Neuronal stem cell (in vitro differentiated cells): ENCODE measurements around the gene PDE6H.

ENCODE experiments used
- DNase-seq: peaks from one replicate; pipeline ENCODE4 v3.0.0-alpha.2; 2013; ENCODE audit warnings: low spot score
- H2AFZ ChIP-seq: one replicate; pipeline ENCODE4 v1.6.1; 2013; ENCODE audit warnings: mild to moderate bottlenecking, low read length, inconsistent platforms
- H2AK5ac ChIP-seq: 2 replicates; pipeline ENCODE4 v1.6.1; 2013; ENCODE audit warnings: low read depth, mild to moderate bottlenecking, inconsistent platforms, low read length, moderate library complexity, mixed read lengths
- H2BK120ac ChIP-seq: 2 replicates; pipeline ENCODE4 v1.6.1; 2013; ENCODE audit warnings: low read depth, mild to moderate bottlenecking, inconsistent platforms, low read length, moderate library complexity, mixed read lengths
- H2BK12ac ChIP-seq: one replicate; pipeline ENCODE4 v1.6.1; 2013; ENCODE audit warnings: low read length, inconsistent platforms
- H2BK15ac ChIP-seq: 2 replicates; pipeline ENCODE4 v1.6.1; 2013; ENCODE audit warnings: mild to moderate bottlenecking, low read length, inconsistent platforms, mixed read lengths
- H2BK5ac ChIP-seq: one replicate; pipeline ENCODE4 v1.6.1; 2013; ENCODE audit warnings: inconsistent platforms, mild to moderate bottlenecking, low read length, moderate library complexity
- H3K14ac ChIP-seq: one replicate; pipeline ENCODE4 v1.6.1; 2013; ENCODE audit warnings: low read length, inconsistent platforms
- H3K18ac ChIP-seq: 2 replicates; pipeline ENCODE4 v1.6.1; 2013; ENCODE audit warnings: low read length, inconsistent platforms
- H3K23ac ChIP-seq: 2 replicates; pipeline ENCODE4 v1.6.1; 2013; ENCODE audit warnings: low read depth, mild to moderate bottlenecking, mixed read lengths, low read length, inconsistent platforms; ENCODE audit not compliant: poor library complexity
- H3K27ac ChIP-seq: replicated peaks from 3 replicates; pipeline ENCODE4 v1.5.1; 2013; ENCODE audit warnings: low read length, inconsistent platforms
- H3K27me3 ChIP-seq, 3 experiments: 2 replicates each; pipeline ENCODE4 v1.6.1; 2013; ENCODE audit warnings: low read length in 3 of 3, mild to moderate bottlenecking in 2 of 3, inconsistent platforms in 1 of 3, low read depth in 1 of 3, mixed read lengths in 1 of 3, moderate library complexity in 1 of 3; ENCODE audit not compliant: control insufficient read depth in 3 of 3, insufficient read depth in 3 of 3
- H3K36me3 ChIP-seq, 2 donors: replicated peaks in 1 of 2; 2 replicates each; pipeline ENCODE4 v1.6.1; 2013; ENCODE audit warnings: low read length in 2 of 2; ENCODE audit not compliant: control insufficient read depth in 2 of 2, insufficient read depth in 2 of 2
- H3K4ac ChIP-seq: 2 replicates; pipeline ENCODE4 v1.6.1; 2013; ENCODE audit warnings: inconsistent platforms, mild to moderate bottlenecking, low read length, moderate library complexity
- H3K4me1 ChIP-seq, 2 donors: 1 replicate in 1 of 2; 2 replicates in 1 of 2; pipeline ENCODE4 v1.6.1; 2013; ENCODE audit warnings: low read length in 2 of 2, low read depth in 1 of 2; ENCODE audit not compliant: control insufficient read depth in 2 of 2, insufficient read depth in 1 of 2
- H3K4me2 ChIP-seq: one replicate; pipeline ENCODE4 v1.6.1; 2013; ENCODE audit warnings: mild to moderate bottlenecking, low read length, inconsistent platforms; ENCODE audit not compliant: insufficient read depth, poor library complexity, severe bottlenecking
- H3K4me3 ChIP-seq, 2 donors: 2 replicates each; pipeline ENCODE4 v1.5.1; 2013; ENCODE audit warnings: low read length in 2 of 2, mild to moderate bottlenecking in 2 of 2, inconsistent platforms in 1 of 2, moderate library complexity in 1 of 2
- H3K79me1 ChIP-seq: one replicate; pipeline ENCODE4 v1.6.1; 2013; ENCODE audit warnings: low read depth, mild to moderate bottlenecking, inconsistent platforms, low read length, moderate library complexity
- H3K9ac ChIP-seq: one replicate; pipeline ENCODE4 v1.6.1; 2013; ENCODE audit warnings: mild to moderate bottlenecking, low read depth, low read length, inconsistent platforms; ENCODE audit not compliant: poor library complexity
- H3K9me3 ChIP-seq, 2 donors: replicated peaks in 1 of 2; 2 replicates each; pipeline versions ENCODE3 to v1.6.1; 2013; ENCODE audit warnings: low read length in 2 of 2, mild to moderate bottlenecking in 2 of 2, inconsistent platforms in 1 of 2, low read depth in 1 of 2, mixed read lengths in 1 of 2, moderate library complexity in 1 of 2; ENCODE audit not compliant: control insufficient read depth in 2 of 2, insufficient read depth in 1 of 2
- H4K8ac ChIP-seq: one replicate; pipeline ENCODE4 v1.6.1; 2013; ENCODE audit warnings: low read depth, mild to moderate bottlenecking, inconsistent platforms, low read length, moderate library complexity
- H4K91ac ChIP-seq: one replicate; pipeline ENCODE4 v1.6.1; 2013; ENCODE audit warnings: low read length, low read depth, mild to moderate bottlenecking, inconsistent platforms; ENCODE audit not compliant: poor library complexity
- WGBS, 2 donors: extraction: QIAGEN DNeasy Blood & Tissue Kit; methylation state at CpG; one replicate each; pipeline ENCODE4 v1.1.7; 2013; ENCODE audit warnings: missing lambda C conversion rate in 2 of 2, mixed read lengths in 1 of 2; ENCODE audit not compliant: insufficient read length in 2 of 2, insufficient replicate concordance in 1 of 2; ENCODE audit errors: extremely low coverage in 2 of 2; 5-methylcytosine and 5-hydroxymethylcytosine counted together

PDE6H gene

DNA sequence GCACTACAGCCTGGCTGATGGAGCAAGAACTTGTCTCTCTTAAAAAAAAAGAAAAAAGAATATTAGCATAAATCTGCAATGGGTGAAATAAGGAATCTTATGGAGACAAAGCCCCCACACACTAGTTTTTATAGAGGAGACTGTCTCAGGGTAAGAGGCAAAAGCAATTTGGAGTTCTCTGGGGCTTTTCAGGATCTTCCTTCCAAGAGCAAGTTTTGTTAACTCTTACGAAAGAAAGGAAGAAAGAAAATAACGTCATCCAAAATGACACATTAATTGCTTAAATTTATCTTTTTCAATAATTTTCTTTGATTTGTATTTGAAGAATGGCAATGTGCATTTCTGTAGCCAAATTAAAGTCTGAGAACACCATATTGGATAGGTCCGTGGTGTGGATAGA lies 3.8 kb downstream of the PDE6H start:
- no peak overlapping the region for H3K14ac ChIP-seq
- no peak overlapping the region for H4K8ac ChIP-seq
- H3K9ac ChIP-seq: no peak overlapping the region
- no peaks in the 10 kb centered on the region for H3K9me3 ChIP-seq
- no peak overlapping the region for H2BK120ac ChIP-seq
- H2BK15ac ChIP-seq: no peak overlapping the region
- no peak overlapping the region for H4K91ac ChIP-seq
- no peak for DNase-seq
- H3K18ac ChIP-seq: no peak overlapping the region
- H3K4me2 ChIP-seq: no peak overlapping the region
- H3K36me3 ChIP-seq: no peaks in the 10 kb centered on the region
- no peaks in the 10 kb centered on the region for H3K79me1 ChIP-seq
- peaks cover 0 to 2% of the 10 kb centered on the region in 2 donors for H3K4me1 ChIP-seq
- no peak overlapping the region for H2AK5ac ChIP-seq
- no peak overlapping the region for H3K4ac ChIP-seq
- no CpG with 5 or more reads among the region's 3 CpGs for WGBS, 2 donors
- no peak overlapping the region for H2BK12ac ChIP-seq
- H2AFZ ChIP-seq: no peak overlapping the region
- peaks cover 0 to 8% (median 0%) of the 10 kb centered on the region in 3 experiments for H3K27me3 ChIP-seq
- no peak overlapping the region for H2BK5ac ChIP-seq
- H3K4me3 ChIP-seq: no peak overlapping the region
- H3K27ac ChIP-seq: no peak overlapping the region
- no peak overlapping the region for H3K23ac ChIP-seq

DNA sequence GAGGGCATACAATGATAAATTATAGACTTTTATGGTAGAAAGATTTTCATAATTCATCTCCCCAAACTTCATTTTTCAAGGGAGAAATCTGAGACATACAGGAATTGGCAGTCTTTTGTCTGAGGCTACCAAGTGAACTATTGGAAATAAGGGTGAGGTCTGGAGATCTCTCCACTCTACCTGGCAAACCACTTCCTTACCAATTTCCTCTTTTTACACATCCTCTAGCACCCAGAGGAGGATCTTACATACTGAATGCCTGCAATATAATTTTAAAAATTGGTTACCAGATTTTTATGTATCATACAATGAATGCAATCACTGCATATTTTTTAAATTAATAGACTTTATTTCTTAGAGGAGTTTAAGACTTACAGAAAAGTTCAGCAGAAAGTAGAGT lies 6.6 kb downstream of the PDE6H start:
- no peaks in the 10 kb centered on the region for H3K36me3 ChIP-seq
- no peak overlapping the region for H2BK5ac ChIP-seq
- H3K14ac ChIP-seq: no peak overlapping the region
- H2AFZ ChIP-seq: no peak overlapping the region
- H3K79me1 ChIP-seq: no peaks in the 10 kb centered on the region
- no peak overlapping the region for H2AK5ac ChIP-seq
- no peak overlapping the region for H3K4ac ChIP-seq
- no peak overlapping the region for H4K8ac ChIP-seq
- H3K4me3 ChIP-seq: no peak overlapping the region
- no peak overlapping the region for H4K91ac ChIP-seq
- no peak overlapping the region for H3K23ac ChIP-seq
- H2BK15ac ChIP-seq: no peak overlapping the region
- no peaks in the 10 kb centered on the region for H3K4me1 ChIP-seq
- H3K9ac ChIP-seq: no peak overlapping the region
- H2BK120ac ChIP-seq: no peak overlapping the region
- H3K4me2 ChIP-seq: no peak overlapping the region
- peaks cover 0 to 6% (median 0%) of the 10 kb centered on the region in 3 experiments for H3K27me3 ChIP-seq
- no peak overlapping the region for H2BK12ac ChIP-seq
- no peak overlapping the region for H3K18ac ChIP-seq
- no peak for DNase-seq
- no peaks in the 10 kb centered on the region for H3K9me3 ChIP-seq
- H3K27ac ChIP-seq: no peak overlapping the region

DNA sequence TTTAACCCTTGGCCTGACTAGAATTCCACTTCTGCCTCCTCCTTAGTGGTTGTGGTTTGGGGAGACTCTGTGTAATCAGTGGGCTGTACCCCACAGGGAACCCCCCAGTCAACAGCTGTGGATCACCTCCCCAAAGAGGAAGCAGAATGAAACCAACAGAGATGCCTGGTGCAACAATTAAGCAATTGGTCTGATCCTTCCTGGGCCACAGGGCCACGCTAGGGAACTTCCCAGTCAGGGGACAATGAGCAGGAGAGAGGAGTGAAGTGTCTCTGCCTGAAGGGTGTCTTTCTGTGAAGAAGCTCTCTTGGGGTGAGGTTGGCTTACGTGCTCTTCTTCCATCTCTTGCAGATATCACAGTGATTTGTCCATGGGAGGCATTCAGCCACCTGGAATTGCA lies 8.2 kb downstream of the PDE6H start:
- no peak overlapping the region for H2BK5ac ChIP-seq
- H3K9me3 ChIP-seq: no peaks in the 10 kb centered on the region
- H2AK5ac ChIP-seq: no peak overlapping the region
- H3K4me3 ChIP-seq: no peak overlapping the region
- H4K91ac ChIP-seq: no peak overlapping the region
- no peaks in the 10 kb centered on the region for H3K4me1 ChIP-seq
- no peak overlapping the region for H2AFZ ChIP-seq
- DNase-seq: no peak
- no peak overlapping the region for H2BK120ac ChIP-seq
- no peak overlapping the region for H3K18ac ChIP-seq
- no peak overlapping the region for H3K23ac ChIP-seq
- H3K79me1 ChIP-seq: no peaks in the 10 kb centered on the region
- H3K9ac ChIP-seq: no peak overlapping the region
- no peak overlapping the region for H3K4me2 ChIP-seq
- no peak overlapping the region for H3K27ac ChIP-seq
- H2BK15ac ChIP-seq: no peak overlapping the region
- no peak overlapping the region for H2BK12ac ChIP-seq
- H3K36me3 ChIP-seq: no peaks in the 10 kb centered on the region
- no CpG with 5 or more reads among the region's 2 CpGs for WGBS, 2 donors
- H4K8ac ChIP-seq: no peak overlapping the region
- peaks cover 0 to 7% (median 0%) of the 10 kb centered on the region in 3 experiments for H3K27me3 ChIP-seq
- H3K14ac ChIP-seq: no peak overlapping the region
- no peak overlapping the region for H3K4ac ChIP-seq

DNA sequence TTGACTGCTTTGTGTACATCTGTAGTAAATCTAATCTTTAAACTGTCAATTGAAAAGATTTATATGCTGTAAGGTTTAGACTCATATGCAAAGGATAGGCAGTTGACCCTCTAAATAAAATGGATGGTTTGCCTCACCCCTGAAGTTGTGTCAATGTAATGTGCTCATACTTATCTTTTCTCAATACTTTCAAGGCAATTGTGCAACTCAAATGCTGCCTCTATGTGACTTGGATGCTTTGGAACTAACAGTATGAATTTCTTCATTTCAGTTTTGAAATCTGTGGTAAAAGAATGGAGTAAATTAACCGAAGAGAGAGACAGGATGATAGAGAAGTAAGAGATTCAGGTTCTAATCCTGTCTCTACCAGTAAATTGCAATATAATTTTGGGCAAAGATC lies 9.7 kb downstream of the PDE6H start:
- H4K8ac ChIP-seq: no peak overlapping the region
- no peak overlapping the region for H4K91ac ChIP-seq
- no peak overlapping the region for H2AFZ ChIP-seq
- H3K27me3 ChIP-seq: peaks cover 0 to 7% (median 0%) of the 10 kb centered on the region in 3 experiments
- H3K4ac ChIP-seq: no peak overlapping the region
- no peaks in the 10 kb centered on the region for H3K9me3 ChIP-seq
- no peaks in the 10 kb centered on the region for H3K36me3 ChIP-seq
- no peak overlapping the region for H3K27ac ChIP-seq
- H3K14ac ChIP-seq: no peak overlapping the region
- no peak overlapping the region for H2BK5ac ChIP-seq
- H3K79me1 ChIP-seq: no peaks in the 10 kb centered on the region
- H3K4me3 ChIP-seq: no peak overlapping the region
- no peak overlapping the region for H3K4me2 ChIP-seq
- no peak overlapping the region for H2BK12ac ChIP-seq
- no peaks in the 10 kb centered on the region for H3K4me1 ChIP-seq
- no peak for DNase-seq
- no peak overlapping the region for H2AK5ac ChIP-seq
- WGBS, 2 donors: no CpG with 5 or more reads among the region's 1 CpG
- no peak overlapping the region for H3K9ac ChIP-seq
- no peak overlapping the region for H2BK15ac ChIP-seq
- no peak overlapping the region for H3K23ac ChIP-seq
- no peak overlapping the region for H3K18ac ChIP-seq
- H2BK120ac ChIP-seq: no peak overlapping the region
